Activated CD8-positive, alpha-beta memory T cell treated with anti-CD3 and anti-CD28 coated beads, Interleukin-2, amount 50 U/mL, for 1 hour (primary cell): Measurements from ENCODE around the gene CLMN.
"Not testable (repeated sequence)": the region's sequence is repeated elsewhere in the genome, so short reads cannot be mapped to it uniquely, and the experiment has no call there.

Source experiments
- DNase-seq: peaks from one replicate; pipeline ENCODE4 v3.0.0-alpha.2; 2020; ENCODE audit errors: extremely low read depth

The CLMN gene

GRCh38 chr14:95287176-95287754 is 32.4 kb downstream of the CLMN start:
- DNase-seq = no peak

GRCh38 chr14:95286645-95287044 is 33.1 kb downstream of the CLMN start:
- DNase-seq = no peak

- DNase-seq = no peak
These were observed 34.1 kb downstream of the CLMN start for GRCh38 chr14:95285566-95285965.

GRCh38 chr14:95283802-95284201 is 35.9 kb downstream of the CLMN start:
- DNase-seq = not testable (repeated sequence)

GRCh38 chr14:95282986-95283380 is 36.7 kb downstream of the CLMN start:
- DNase-seq = not testable (repeated sequence)

- DNase-seq = no peak
These were observed 37.2 kb downstream of the CLMN start for GRCh38 chr14:95282354-95282985.

- no peak for DNase-seq
These were observed 38.0 kb downstream of the CLMN start for GRCh38 chr14:95281560-95282176.

GRCh38 chr14:95275494-95275893 is 44.2 kb downstream of the CLMN start:
- DNase-seq = no peak

- DNase-seq = no peak
These were observed 44.8 kb downstream of the CLMN start for GRCh38 chr14:95274874-95275273.

- no peak for DNase-seq
These were observed 45.4 kb downstream of the CLMN start for GRCh38 chr14:95274279-95274678.

- DNase-seq = no peak
These were observed 46.4 kb downstream of the CLMN start for GRCh38 chr14:95273001-95273978.

GRCh38 chr14:95272057-95272456 is 47.7 kb downstream of the CLMN start:
- DNase-seq = no peak

- no peak for DNase-seq
These were observed 49.5 kb downstream of the CLMN start for GRCh38 chr14:95270203-95270602.

- DNase-seq = no peak
These were observed 50.2 kb downstream of the CLMN start for GRCh38 chr14:95269493-95269892.

- DNase-seq = no peak
These were observed 51.4 kb downstream of the CLMN start for GRCh38 chr14:95268350-95268749.

- DNase-seq = no peak
These were observed 52.4 kb downstream of the CLMN start for GRCh38 chr14:95267306-95267705.

GRCh38 chr14:95265106-95266094 is 54.3 kb downstream of the CLMN start:
- no peak for DNase-seq

GRCh38 chr14:95264271-95264973 is 55.3 kb downstream of the CLMN start:
- no peak for DNase-seq

- DNase-seq = no peak
These were observed 56.0 kb downstream of the CLMN start for GRCh38 chr14:95263527-95264231.

- no peak for DNase-seq
These were observed 57.2 kb downstream of the CLMN start for GRCh38 chr14:95262511-95262891.
